HEK293 (cell line): ENCODE measurements around the gene USP7.

ENCODE experiments used
- CTCF ChIA-PET: fragments of 350-600 bp; formaldehyde crosslinking; extraction: SDS; loops from one replicate; lab custom pipeline; 2021; ENCODE audit warnings: antibody characterized with exemption; lab: Yijun Ruan, JAX
- POLR2A ChIA-PET: fragments of 300-600 bp; formaldehyde crosslinking; extraction: SDS; loops from one replicate; lab custom pipeline; 2020; ENCODE audit warnings: antibody characterized with exemption, inconsistent platforms; lab: Yijun Ruan, JAX
- H3K27ac ChIP-seq: fragments of 200-500 bp; sonication (Bioruptor generic); 2 replicates; pipeline ENCODE4 v1.5.1; 2014; ENCODE audit warnings: low read depth, low read length, control low read depth, inconsistent platforms; ENCODE audit errors: extremely low read depth
- H3K36me3 ChIP-seq, 2 experiments: fragments of 200-500 bp in 1 of 2; sonication (Bioruptor generic) in 1 of 2; 1 replicate in 1 of 2; 2 replicates in 1 of 2; pipeline ENCODE4 v1.5.1; 2014 to 2017; ENCODE audit warnings: inconsistent platforms in 2 of 2, low read length in 2 of 2; ENCODE audit not compliant: control insufficient read depth in 2 of 2, insufficient read depth in 1 of 2
- H3K4me1 ChIP-seq: fragments of 200-500 bp; sonication (Bioruptor generic); 2 replicates; pipeline ENCODE4 v1.5.1; 2014; ENCODE audit warnings: mild to moderate bottlenecking, low read length, inconsistent platforms; ENCODE audit not compliant: control insufficient read depth, insufficient read depth
- H3K4me3 ChIP-seq: 2 replicates; pipeline ENCODE4 v1.5.1; 2011; ENCODE audit warnings: low read depth, mild to moderate bottlenecking, control low read depth, low read length, moderate library complexity
- H3K9me3 ChIP-seq: fragments of 200-500 bp; sonication (Bioruptor generic); 2 replicates; pipeline ENCODE4 v1.5.1; 2014; ENCODE audit warnings: low read depth, low read length, inconsistent platforms; ENCODE audit not compliant: control insufficient read depth, insufficient read depth
- KLF16 ChIP-seq: fragments of 450-650 bp; formaldehyde crosslinking; IDR thresholded peaks from 2 replicates; pipeline ENCODE4 v1.5.1; 2017; ENCODE audit warnings: missing biosample characterization, missing genetic modification characterization
- OSR2 ChIP-seq: fragments of 450-650 bp; formaldehyde crosslinking; IDR thresholded peaks from 2 replicates; pipeline ENCODE4 v1.5.1; 2016; ENCODE audit warnings: missing biosample characterization, missing genetic modification characterization
- SP2 ChIP-seq: fragments of 450-650 bp; formaldehyde crosslinking; IDR thresholded peaks from 2 replicates; pipeline ENCODE4 v1.5.1; 2016; ENCODE audit warnings: missing biosample characterization, missing genetic modification characterization
- SP3 ChIP-seq: fragments of 450-650 bp; formaldehyde crosslinking; IDR thresholded peaks from 2 replicates; pipeline ENCODE4 v1.5.1; 2016; ENCODE audit warnings: missing biosample characterization, missing genetic modification characterization
- YY2 ChIP-seq: fragments of 450-650 bp; formaldehyde crosslinking; IDR thresholded peaks from 2 replicates; pipeline ENCODE4 v1.5.1; 2016; ENCODE audit warnings: missing biosample characterization, missing genetic modification characterization
- ZFP41 ChIP-seq: fragments of 450-650 bp; formaldehyde crosslinking; IDR thresholded peaks from 2 replicates; pipeline ENCODE4 v1.5.1; 2016; ENCODE audit warnings: missing biosample characterization, missing genetic modification characterization, borderline replicate concordance
- ZNF138 ChIP-seq: fragments of 450-650 bp; formaldehyde crosslinking; IDR thresholded peaks from 2 replicates; pipeline ENCODE4 v1.5.1; 2016; ENCODE audit warnings: missing biosample characterization, missing genetic modification characterization, borderline replicate concordance
- ZNF221 ChIP-seq: fragments of 450-650 bp; formaldehyde crosslinking; IDR thresholded peaks from 2 replicates; pipeline ENCODE4 v1.5.1; 2017; ENCODE audit warnings: missing biosample characterization, missing genetic modification characterization, borderline replicate concordance
- ZNF274 ChIP-seq, 2 experiments: fragments of 200-500 bp in 1 of 2; fragments of 450-650 bp in 1 of 2; sonication (Bioruptor generic) in 1 of 2; formaldehyde crosslinking in 1 of 2; IDR thresholded peaks; 2 replicates each; pipeline versions ENCODE4 v1.5.1 to v1.6.1; 2014 to 2016; ENCODE audit warnings: borderline replicate concordance in 1 of 2, inconsistent platforms in 1 of 2, low read length in 1 of 2, missing biosample characterization in 1 of 2, missing genetic modification characterization in 1 of 2
- ZNF302 ChIP-seq: fragments of 450-650 bp; formaldehyde crosslinking; IDR thresholded peaks from 2 replicates; pipeline ENCODE4 v1.5.1; 2016; ENCODE audit warnings: missing biosample characterization, missing genetic modification characterization, low read depth
- ZNF335 ChIP-seq: fragments of 450-650 bp; formaldehyde crosslinking; conservative IDR thresholded peaks from 2 replicates; pipeline ENCODE4 v1.5.1; 2016; ENCODE audit warnings: missing biosample characterization, missing genetic modification characterization
- ZNF596 ChIP-seq: fragments of 450-650 bp; IDR thresholded peaks from 2 replicates; pipeline ENCODE4 v1.5.0; 2018; ENCODE audit warnings: missing biosample characterization, mild to moderate bottlenecking, missing genetic modification characterization, moderate library complexity
- ZNF792 ChIP-seq: fragments of 450-650 bp; formaldehyde crosslinking; IDR thresholded peaks from 2 replicates; pipeline ENCODE4 v1.5.1; 2016; ENCODE audit warnings: missing biosample characterization, missing genetic modification characterization
- TF ChIP-seq, protein P1 (sequence below): fragments of 450-650 bp; formaldehyde crosslinking; IDR thresholded peaks from 2 replicates; pipeline ENCODE4 v1.5.1; 2016; ENCODE audit warnings: missing biosample characterization, missing genetic modification characterization
- TF ChIP-seq, protein P2 (sequence below): fragments of 450-650 bp; formaldehyde crosslinking; IDR thresholded peaks from 2 replicates; pipeline ENCODE4 v1.5.1; 2017; ENCODE audit warnings: missing biosample characterization, missing genetic modification characterization
- TF ChIP-seq, protein P3 (sequence below): fragments of 450-650 bp; formaldehyde crosslinking; IDR thresholded peaks from 2 replicates; pipeline ENCODE4 v1.5.1; 2016; ENCODE audit warnings: missing biosample characterization, missing genetic modification characterization

USP7 gene

DNA sequence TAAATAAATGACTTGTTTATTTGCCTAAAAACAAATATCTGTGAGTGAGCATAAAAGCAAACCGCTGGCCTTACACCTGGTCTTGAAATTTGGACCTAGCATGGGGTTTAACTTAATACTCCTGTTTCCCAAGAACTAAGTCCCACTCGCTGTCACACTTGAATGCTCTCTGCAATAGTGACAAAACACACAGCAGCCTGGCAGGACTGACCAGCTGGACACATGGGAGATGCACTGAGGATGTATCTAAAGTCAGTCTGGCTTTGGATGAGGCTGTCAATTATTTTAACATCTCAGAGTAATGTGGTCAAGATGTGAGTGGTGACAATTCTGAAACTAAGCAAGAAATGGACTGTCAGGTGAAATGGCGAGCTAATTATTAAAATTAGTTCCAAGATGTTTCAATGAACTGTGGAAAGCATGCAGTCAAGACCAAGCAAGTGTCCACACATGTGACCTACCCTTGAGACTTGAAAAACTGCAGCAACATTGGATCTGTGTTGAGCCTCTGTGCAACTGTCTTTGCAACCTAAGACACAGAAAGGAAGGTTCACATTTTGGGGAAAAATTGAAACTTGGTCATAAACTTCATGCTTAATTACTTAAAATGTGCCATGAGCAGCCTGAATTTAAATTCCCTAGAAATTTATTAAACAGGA lies 64.9 kb downstream of the USP7 start:
- no peaks in the 10 kb centered on the region for H3K4me1 ChIP-seq
- H3K36me3 ChIP-seq: peaks cover 32 to 99% of the 10 kb centered on the region in 2 experiments
- ChIA-PET POLR2A (interaction anchor here (1.0 kb wide), 1 partner anchor 30 kb away, joined by 3 read pairs; the partner anchor contains the start of gene CARHSP1), CTCF (interaction anchor here (0.7 to 1.5 kb wide), 2 partner anchors 19 to 150 kb away, joined by 3 read pairs; no protein-coding TSS in a partner anchor)
- TF ChIP-seq, protein P1, sequence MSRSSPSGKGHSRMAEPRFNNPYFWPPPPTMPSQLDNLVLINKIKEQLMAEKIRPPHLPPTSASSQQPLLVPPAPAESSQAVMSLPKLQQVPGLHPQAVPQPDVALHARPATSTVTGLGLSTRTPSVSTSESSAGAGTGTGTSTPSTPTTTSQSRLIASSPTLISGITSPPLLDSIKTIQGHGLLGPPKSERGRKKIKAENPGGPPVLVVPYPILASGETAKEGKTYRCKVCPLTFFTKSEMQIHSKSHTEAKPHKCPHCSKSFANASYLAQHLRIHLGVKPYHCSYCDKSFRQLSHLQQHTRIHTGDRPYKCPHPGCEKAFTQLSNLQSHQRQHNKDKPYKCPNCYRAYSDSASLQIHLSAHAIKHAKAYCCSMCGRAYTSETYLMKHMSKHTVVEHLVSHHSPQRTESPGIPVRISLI (tag by site-specific recombination): no peak
- no peak for TF ChIP-seq ZNF138 (tag by site-specific recombination)
- no peak for TF ChIP-seq ZNF302 (tag by site-specific recombination)
- TF ChIP-seq, protein P2, sequence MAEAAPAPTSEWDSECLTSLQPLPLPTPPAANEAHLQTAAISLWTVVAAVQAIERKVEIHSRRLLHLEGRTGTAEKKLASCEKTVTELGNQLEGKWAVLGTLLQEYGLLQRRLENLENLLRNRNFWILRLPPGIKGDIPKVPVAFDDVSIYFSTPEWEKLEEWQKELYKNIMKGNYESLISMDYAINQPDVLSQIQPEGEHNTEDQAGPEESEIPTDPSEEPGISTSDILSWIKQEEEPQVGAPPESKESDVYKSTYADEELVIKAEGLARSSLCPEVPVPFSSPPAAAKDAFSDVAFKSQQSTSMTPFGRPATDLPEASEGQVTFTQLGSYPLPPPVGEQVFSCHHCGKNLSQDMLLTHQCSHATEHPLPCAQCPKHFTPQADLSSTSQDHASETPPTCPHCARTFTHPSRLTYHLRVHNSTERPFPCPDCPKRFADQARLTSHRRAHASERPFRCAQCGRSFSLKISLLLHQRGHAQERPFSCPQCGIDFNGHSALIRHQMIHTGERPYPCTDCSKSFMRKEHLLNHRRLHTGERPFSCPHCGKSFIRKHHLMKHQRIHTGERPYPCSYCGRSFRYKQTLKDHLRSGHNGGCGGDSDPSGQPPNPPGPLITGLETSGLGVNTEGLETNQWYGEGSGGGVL (tag by site-specific recombination): no peak
- no peak for TF ChIP-seq SP3 (tag by site-specific recombination)
- no peak for TF ChIP-seq KLF16 (tag by site-specific recombination)
- TF ChIP-seq ZNF221: no peak
- no peak for TF ChIP-seq ZNF335 (tag by site-specific recombination)
- TF ChIP-seq ZNF596 (tag by site-specific recombination): no peak
- TF ChIP-seq YY2: no peak
- no peak for TF ChIP-seq SP2 (tag by site-specific recombination)
- no peak overlapping the region for H3K27ac ChIP-seq
- no peak overlapping the region for H3K4me3 ChIP-seq
- no peaks in the 10 kb centered on the region for H3K9me3 ChIP-seq

DNA sequence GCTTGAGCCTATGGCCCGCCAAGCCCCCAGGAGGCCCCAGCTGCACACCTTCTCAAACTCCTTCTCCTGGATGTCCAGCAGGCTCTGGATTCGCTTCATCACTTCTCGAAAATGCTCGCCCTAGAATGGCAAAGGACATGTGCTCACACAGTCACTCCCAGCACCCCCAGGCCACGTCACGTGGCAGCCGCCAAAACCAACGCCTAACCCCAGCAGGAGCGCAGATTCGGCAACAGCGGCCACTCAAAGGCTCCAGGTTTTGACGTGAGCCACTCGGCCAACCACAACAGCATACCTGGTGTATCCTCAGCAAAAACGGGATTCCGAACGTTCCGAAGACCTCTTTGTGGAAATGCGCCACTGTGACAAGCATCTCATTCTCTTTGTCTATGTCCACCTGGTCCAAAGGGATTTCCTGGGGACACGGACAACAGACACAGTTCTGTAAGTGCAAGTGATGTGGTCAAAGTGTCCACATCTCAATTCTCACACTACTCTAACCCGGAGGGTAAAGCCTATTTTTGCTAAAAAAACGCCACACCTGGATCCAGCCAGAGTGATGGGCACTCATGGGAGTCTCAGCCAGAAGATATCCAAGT lies 68.9 kb downstream of the USP7 start:
- Histone ChIP-seq H3K4me1 (no peaks in the 10 kb centered on the region), H3K36me3 (peaks cover 28 to 99% of the 10 kb centered on the region in 2 experiments), H3K27ac (no peak overlapping the region), H3K4me3 (no peak overlapping the region), H3K9me3 (no peaks in the 10 kb centered on the region)
- ChIA-PET CTCF (interaction anchor here (0.7 to 1.4 kb wide), 3 partner anchors 16 to 244 kb away, joined by 3 to 4 read pairs (median 3); no protein-coding TSS in a partner anchor), POLR2A (no interaction called here)
- TF ChIP-seq, protein P3, sequence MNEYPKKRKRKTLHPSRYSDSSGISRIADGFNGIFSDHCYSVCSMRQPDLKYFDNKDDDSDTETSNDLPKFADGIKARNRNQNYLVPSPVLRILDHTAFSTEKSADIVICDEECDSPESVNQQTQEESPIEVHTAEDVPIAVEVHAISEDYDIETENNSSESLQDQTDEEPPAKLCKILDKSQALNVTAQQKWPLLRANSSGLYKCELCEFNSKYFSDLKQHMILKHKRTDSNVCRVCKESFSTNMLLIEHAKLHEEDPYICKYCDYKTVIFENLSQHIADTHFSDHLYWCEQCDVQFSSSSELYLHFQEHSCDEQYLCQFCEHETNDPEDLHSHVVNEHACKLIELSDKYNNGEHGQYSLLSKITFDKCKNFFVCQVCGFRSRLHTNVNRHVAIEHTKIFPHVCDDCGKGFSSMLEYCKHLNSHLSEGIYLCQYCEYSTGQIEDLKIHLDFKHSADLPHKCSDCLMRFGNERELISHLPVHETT (tag by site-specific recombination): no peak
- TF ChIP-seq ZNF274 (IDR thresholded peaks at IDR 0.05; ENCODE audit: low read length): no peak
- no peak for TF ChIP-seq ZNF274 (tag by site-specific recombination; IDR thresholded peaks at IDR 0.05; ENCODE audit: borderline replicate concordance)
- no peak for TF ChIP-seq ZNF792 (tag by site-specific recombination)
- no peak for TF ChIP-seq OSR2
- no peak for TF ChIP-seq ZFP41
